Mucosa of descending colon (tissue), 3 donors: ENCODE results near the gene LRRC52. TPM values are rescaled to one million over a fixed set of nuclear protein-coding genes. Genes with fewer than 3 reads are reported as not detected.

Experiments
- ATAC-seq: fragments of 200-7000 bp; cut with Tn5 transposase; one replicate; pipeline ENCODE4 v1.9.1; 2020; ENCODE audit warnings: mild to moderate bottlenecking, moderate library complexity
- DNase-seq, 3 donors: peaks; one replicate each; pipeline ENCODE4 v3.0.0-alpha.2; 2020
- H3K36me3 ChIP-seq: fragments of 200-600 bp; one replicate; pipeline ENCODE4 v1.8.0; 2021; ENCODE audit warnings: low read depth, mild to moderate bottlenecking
- H3K4me1 ChIP-seq: fragments of 200-600 bp; one replicate; pipeline ENCODE4 v1.8.0; 2021; ENCODE audit warnings: low read depth, mild to moderate bottlenecking
- H3K4me3 ChIP-seq: fragments of 200-600 bp; one replicate; pipeline ENCODE4 v1.8.0; 2021; ENCODE audit warnings: mild to moderate bottlenecking
- H3K9me3 ChIP-seq: fragments of 200-600 bp; one replicate; pipeline ENCODE4 v1.8.0; 2021; ENCODE audit warnings: mild to moderate bottlenecking
- intact Hi-C, 2 donors: fragments of 100-400 bp; cut with DNase I in 1 of 2; cut with micrococcal nuclease in 1 of 2; formaldehyde crosslinking; loops; one replicate each; pipeline versions ENCODE4 v1.11.0 to v1.11.1; 2022; cut with DNase I, micrococcal nuclease
- total RNA-seq, 3 donors: library from RNA; stranded (reverse); fragmentation: NEBNext Ultra II Directional in 2 of 3; extraction: Animal tissue kit (Norgen Biotek cat#: 25700) in 2 of 3; gene quantifications; one replicate each; pipeline versions ENCODE4 v1.2.1 to v1.2.4, GENCODE V29; 2021 to 2023
- TF ChIP-seq, protein P1 (sequence below): fragments of 200-600 bp; IDR thresholded peaks from one replicate; pipeline ENCODE4 v1.8.0; 2022; ENCODE audit warnings: antibody characterized with exemption, mild to moderate bottlenecking
- donor health status: DM: no; HTN: no; CAD: no; lungs with moderate emphysema.
- donor health status: DM: no; HTN: no; CAD: no.
- donor health status: DM: no; HTN: yes; CAD: no.

Gene LRRC52
- total RNA-seq, 3 donors from 2014 or later: 0.22 TPM; not detected in 2

DNA sequence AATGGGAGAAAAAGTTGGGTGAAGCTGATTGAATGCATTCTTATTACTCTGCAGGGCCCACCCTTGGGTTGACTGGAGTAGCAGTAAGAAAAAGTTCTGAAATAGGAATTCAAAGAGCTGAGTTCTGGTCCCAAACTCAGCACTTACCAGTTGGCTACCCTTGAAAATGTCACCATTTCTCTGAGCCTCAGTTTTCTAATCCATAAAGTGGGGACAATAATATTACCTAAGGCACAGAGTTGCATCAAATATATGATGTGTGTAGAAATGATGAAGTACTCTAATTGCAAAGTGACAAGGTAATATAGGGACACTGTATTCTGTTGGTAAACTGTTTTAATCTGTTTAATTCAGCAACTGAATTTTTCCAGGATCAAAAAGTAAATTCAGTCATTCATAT is 1.2 kb downstream of the LRRC52 start:
- TF ChIP-seq, protein P1, sequence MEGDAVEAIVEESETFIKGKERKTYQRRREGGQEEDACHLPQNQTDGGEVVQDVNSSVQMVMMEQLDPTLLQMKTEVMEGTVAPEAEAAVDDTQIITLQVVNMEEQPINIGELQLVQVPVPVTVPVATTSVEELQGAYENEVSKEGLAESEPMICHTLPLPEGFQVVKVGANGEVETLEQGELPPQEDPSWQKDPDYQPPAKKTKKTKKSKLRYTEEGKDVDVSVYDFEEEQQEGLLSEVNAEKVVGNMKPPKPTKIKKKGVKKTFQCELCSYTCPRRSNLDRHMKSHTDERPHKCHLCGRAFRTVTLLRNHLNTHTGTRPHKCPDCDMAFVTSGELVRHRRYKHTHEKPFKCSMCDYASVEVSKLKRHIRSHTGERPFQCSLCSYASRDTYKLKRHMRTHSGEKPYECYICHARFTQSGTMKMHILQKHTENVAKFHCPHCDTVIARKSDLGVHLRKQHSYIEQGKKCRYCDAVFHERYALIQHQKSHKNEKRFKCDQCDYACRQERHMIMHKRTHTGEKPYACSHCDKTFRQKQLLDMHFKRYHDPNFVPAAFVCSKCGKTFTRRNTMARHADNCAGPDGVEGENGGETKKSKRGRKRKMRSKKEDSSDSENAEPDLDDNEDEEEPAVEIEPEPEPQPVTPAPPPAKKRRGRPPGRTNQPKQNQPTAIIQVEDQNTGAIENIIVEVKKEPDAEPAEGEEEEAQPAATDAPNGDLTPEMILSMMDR: no peak
- DNase-seq (no peak), ATAC-seq (no peak)
- Histone ChIP-seq H3K36me3 (no peaks in the 10 kb centered on the region), H3K4me3 (no peak overlapping the region), H3K4me1 (no peaks in the 10 kb centered on the region), H3K9me3 (no peaks in the 10 kb centered on the region)
- intact Hi-C loops: no loop called here

DNA sequence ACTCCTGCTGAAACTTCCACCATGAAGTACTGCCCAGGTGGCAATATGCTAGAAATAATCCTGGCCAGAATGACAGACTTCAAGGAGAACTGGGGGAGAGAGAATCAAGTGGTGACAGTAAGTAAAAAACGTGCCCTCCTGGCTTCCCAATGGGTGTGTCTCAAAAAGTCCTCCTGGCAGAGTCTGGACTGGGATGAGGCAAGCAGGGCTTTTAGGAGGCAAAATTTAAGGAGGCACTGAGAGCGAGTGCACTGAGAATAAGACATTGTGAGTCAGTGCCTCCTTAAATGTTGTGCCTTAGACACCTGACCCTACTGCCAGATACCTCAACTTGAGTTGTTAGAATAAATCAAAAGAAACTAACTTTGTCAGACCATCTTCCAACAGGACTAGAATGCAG is 2.2 kb downstream of the LRRC52 start:
- DNase-seq: no peak
- TF ChIP-seq, protein P1: no peak
- intact Hi-C loops: no loop called here
- Histone ChIP-seq H3K9me3 (no peaks in the 10 kb centered on the region), H3K36me3 (no peaks in the 10 kb centered on the region), H3K4me1 (no peaks in the 10 kb centered on the region), H3K4me3 (no peak overlapping the region)
- no peak for ATAC-seq

DNA sequence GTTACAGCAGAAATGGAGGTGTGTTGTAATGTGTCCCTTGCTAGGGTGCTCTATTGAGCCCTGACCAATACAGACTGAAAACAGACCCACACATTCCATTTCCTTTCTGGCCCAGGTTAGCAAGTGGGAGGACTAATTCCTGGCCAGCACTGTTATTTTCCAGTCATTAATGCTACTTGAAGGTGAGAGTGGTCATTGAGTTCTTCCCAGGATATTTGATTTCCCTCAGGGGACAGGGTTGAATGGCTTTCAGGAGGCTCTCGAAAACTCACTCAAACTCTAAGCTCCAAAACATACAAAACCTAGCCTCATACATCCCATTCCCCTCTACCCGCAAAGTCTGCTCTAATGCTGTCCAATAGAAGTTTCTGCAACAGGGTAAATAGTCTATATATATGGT is 6.2 kb downstream of the LRRC52 start:
- H3K4me1 ChIP-seq: no peaks in the 10 kb centered on the region
- no peaks in the 10 kb centered on the region for H3K36me3 ChIP-seq
- no peak overlapping the region for H3K4me3 ChIP-seq
- DNase-seq: no peak
- no peak for ATAC-seq
- H3K9me3 ChIP-seq: no peaks in the 10 kb centered on the region
- intact Hi-C loops: no loop called here
- TF ChIP-seq, protein P1: no peak

DNA sequence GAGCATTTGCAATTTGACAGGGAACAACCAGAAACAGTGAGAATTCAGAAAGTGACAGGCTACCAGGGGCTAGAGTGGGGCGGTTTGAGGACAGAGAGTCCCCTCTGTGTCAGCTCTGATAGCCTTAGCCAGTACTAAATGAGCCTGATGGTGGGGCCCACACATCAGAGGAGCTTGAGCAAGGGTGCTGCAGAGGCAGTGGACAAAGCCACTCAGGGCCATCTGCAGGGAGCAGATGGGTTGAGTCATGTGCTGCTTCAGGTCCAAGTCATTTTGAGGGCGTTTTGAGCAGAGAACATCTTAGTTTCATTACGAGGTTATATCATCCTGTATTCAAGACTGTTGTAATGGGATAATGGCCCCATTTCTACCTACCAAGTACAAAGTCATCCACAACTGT is 7.7 kb downstream of the LRRC52 start:
- intact Hi-C loops: no loop called here
- ATAC-seq: no peak
- Histone ChIP-seq H3K4me1 (no peaks in the 10 kb centered on the region), H3K9me3 (no peaks in the 10 kb centered on the region), H3K36me3 (no peaks in the 10 kb centered on the region), H3K4me3 (no peak overlapping the region)
- TF ChIP-seq, protein P1: no peak
- no peak for DNase-seq

DNA sequence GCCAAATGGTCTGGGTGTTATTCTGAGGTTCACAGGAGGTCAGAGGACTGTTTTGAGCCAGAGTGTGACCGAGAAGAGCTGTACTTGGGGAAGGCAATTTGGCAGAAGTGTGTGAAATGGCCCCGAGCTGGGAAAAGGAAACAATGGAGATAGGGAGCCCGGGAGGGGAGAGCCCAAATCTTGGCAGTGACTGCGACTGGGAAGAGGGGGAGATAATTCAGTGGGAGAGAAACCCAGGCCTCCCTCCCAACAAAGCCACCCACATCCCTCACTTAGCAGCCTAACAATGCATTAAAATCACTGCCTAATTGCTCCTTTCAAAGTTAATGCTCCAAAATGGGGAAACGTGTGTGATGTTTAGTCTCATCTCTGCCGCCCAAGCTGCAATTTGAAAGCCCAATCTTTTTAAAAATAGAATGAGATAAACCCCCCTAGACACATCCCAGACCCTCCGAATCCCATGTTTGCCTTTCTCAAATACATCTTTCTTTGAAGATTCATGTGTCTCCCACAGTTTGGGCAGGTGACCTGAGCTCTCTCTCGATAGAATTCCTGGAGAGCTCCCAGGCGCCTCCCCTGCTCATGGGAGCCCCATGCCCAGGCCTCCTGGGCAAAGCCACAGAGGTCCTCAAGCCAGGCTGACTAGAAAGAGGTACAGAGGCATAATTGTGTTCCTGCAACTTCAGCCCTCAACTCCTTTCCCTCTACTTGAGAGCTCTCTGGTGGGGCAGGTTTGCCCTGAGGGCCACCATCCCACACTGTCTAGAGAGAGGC is 17.3 kb downstream of the LRRC52 start:
- DNase-seq: no peak
- H3K36me3 ChIP-seq: no peaks in the 10 kb centered on the region
- H3K4me3 ChIP-seq: no peak overlapping the region
- no peaks in the 10 kb centered on the region for H3K4me1 ChIP-seq
- no peak for ATAC-seq
- intact Hi-C loops: no loop called here
- TF ChIP-seq, protein P1: no peak
- no peaks in the 10 kb centered on the region for H3K9me3 ChIP-seq
